ENCODE results near the gene GAL3ST2.

GRCh38 chr2:241821460-241822263 is 45.0 kb downstream of the GAL3ST2 start:
- no peak for TF ChIP-seq CTCF (IDR thresholded peaks at IDR 0.05; ENCODE audit: insufficient read depth, low read depth, low read length)
- no peak for TF ChIP-seq EZH2 (IDR thresholded peaks at IDR 0.05; ENCODE audit: insufficient read depth, low read length)
